SK-MEL-5 (cell line): ENCODE measurements around the gene TBC1D22A. TPM values are rescaled to one million over a fixed set of nuclear protein-coding genes. Genes with fewer than 3 reads are reported as not detected.
A peak's percentile ranks its signal among the peaks of the same experiment; 100 is the strongest.
"Not testable (repeated sequence)": the region's sequence is repeated elsewhere in the genome, so short reads cannot be mapped to it uniquely, and the experiment has no call there.

ENCODE experiments used
- DNase-seq: peaks from one replicate; pipeline ENCODE4 v3.0.0-alpha.2; 2016; ENCODE audit warnings: low read depth, low spot score
- in situ Hi-C: cut with HindIII; loops from 2 replicates; pipeline ENCODE4 v1.10.0; 2016; ENCODE audit warnings: low sequenced_read_pairs, high pct_unique_total_duplicates, low pct_unique_long_range_greater_than_20kb
- total RNA-seq: library from RNA; depleted of rRNA; stranded (reverse); fragments of >200 nt; shearing (Covaris generic); gene quantifications from 2 replicates; pipeline ENCODE4 v1.2.3, GENCODE V29; 2014

Gene TBC1D22A
- total RNA-seq, 1 experiment from 2014 or later, result 14.4 TPM

GRCh38 chr22:46969491-46969890, 207.0 kb downstream of the TBC1D22A start:
- in situ Hi-C loops, result no loop called here
- no peak for DNase-seq

GRCh38 chr22:46969961-46970360, 207.5 kb downstream of the TBC1D22A start:
- in situ Hi-C loops, result no loop called here

GRCh38 chr22:46970411-46971098, 208.1 kb downstream of the TBC1D22A start:
- no peak for DNase-seq
- in situ Hi-C loops, result no loop called here

More at GRCh38 chr22:46969961-46970360, 207.5 kb downstream of the TBC1D22A start:
- DNase-seq, result no peak

GRCh38 chr22:46971099-46971763, 208.8 kb downstream of the TBC1D22A start:
- peak; percentile 49 for DNase-seq
- in situ Hi-C loops, result no loop called here

GRCh38 chr22:46971764-46972125, 209.3 kb downstream of the TBC1D22A start:
- in situ Hi-C loops, result no loop called here
- DNase-seq, result no peak

GRCh38 chr22:46972256-46972655, 209.8 kb downstream of the TBC1D22A start:
- no peak for DNase-seq
- in situ Hi-C loops, result no loop called here

GRCh38 chr22:46972901-46973831, 210.7 kb downstream of the TBC1D22A start:
- DNase-seq, result no peak

GRCh38 chr22:46974077-46974476, 211.6 kb downstream of the TBC1D22A start:
- DNase-seq, result no peak
- in situ Hi-C loops, result no loop called here

More at GRCh38 chr22:46972901-46973831, 210.7 kb downstream of the TBC1D22A start:
- in situ Hi-C loops, result no loop called here

GRCh38 chr22:46974631-46975585, 212.5 kb downstream of the TBC1D22A start:
- in situ Hi-C loops, result no loop called here

GRCh38 chr22:46976143-46976542, 213.7 kb downstream of the TBC1D22A start:
- in situ Hi-C loops, result no loop called here
- no peak for DNase-seq

More at GRCh38 chr22:46974631-46975585, 212.5 kb downstream of the TBC1D22A start:
- DNase-seq, result no peak

- in situ Hi-C loops, result no loop called here
- no peak for DNase-seq
Measured at GRCh38 chr22:46976598-46976997, 214.1 kb downstream of the TBC1D22A start.

GRCh38 chr22:46977656-46978343, 215.3 kb downstream of the TBC1D22A start:
- in situ Hi-C loops, result no loop called here
- DNase-seq, result no peak

GRCh38 chr22:46978668-46979067, 216.2 kb downstream of the TBC1D22A start:
- in situ Hi-C loops, DNase-seq: not testable (repeated sequence)

GRCh38 chr22:46979506-46979905, 217.1 kb downstream of the TBC1D22A start:
- DNase-seq, result no peak
- in situ Hi-C loops, result no loop called here

- DNase-seq, result no peak
- in situ Hi-C loops, result no loop called here
Measured at GRCh38 chr22:46980392-46980791, 217.9 kb downstream of the TBC1D22A start.

GRCh38 chr22:46982635-46983034, 220.2 kb downstream of the TBC1D22A start:
- in situ Hi-C loops, result no loop called here
- no peak for DNase-seq

- in situ Hi-C loops, result no loop called here
- no peak for DNase-seq
Measured at GRCh38 chr22:46983046-46983445, 220.6 kb downstream of the TBC1D22A start.
